OCI-LY7 (cell line): ENCODE results near the gene FRMD7.

ENCODE experiments used
- CTCF ChIP-seq: fragments of 200-600 bp; sonication (generic); conservative IDR thresholded peaks from 2 replicates; pipeline ENCODE4 v1.5.1; 2014; ENCODE audit warnings: mild to moderate bottlenecking, antibody characterized with exemption, low read length, moderate library complexity, mixed read lengths
- EZH2phosphoT487 ChIP-seq: fragments of 200-600 bp; sonication (generic); IDR thresholded peaks from 2 replicates; pipeline ENCODE4 v1.6.1; 2018; ENCODE audit warnings: low read depth, borderline replicate concordance, mild to moderate bottlenecking, mixed run types, antibody characterized with exemption, low read length, moderate library complexity, mixed read lengths

DNA sequence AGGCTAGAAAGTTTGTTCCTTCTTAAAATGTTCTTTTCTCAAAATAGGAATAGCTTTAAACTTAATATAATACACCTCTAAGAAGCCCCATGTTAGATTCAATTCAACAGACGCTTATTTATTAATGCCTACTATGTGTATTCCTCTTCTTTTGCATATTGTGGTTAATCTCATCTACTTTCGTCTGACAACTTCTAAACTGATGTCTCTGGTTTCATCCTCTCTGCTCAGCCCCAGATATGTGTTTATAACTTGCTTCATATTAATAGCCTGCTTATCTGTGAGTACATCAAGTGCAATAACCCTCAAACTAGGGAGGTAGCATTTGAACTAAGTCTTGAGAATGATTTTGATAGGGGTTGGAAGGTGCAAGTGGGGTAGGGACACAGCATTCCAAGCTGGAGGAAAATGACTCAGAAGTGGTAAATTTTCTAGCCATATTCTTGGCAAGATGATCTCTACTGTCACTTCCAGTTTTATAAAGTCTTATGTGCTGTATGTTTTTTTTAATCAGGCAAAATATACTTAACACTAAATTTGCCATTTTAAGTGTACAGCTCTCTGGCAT, 67.8 kb downstream of the FRMD7 start:
- TF ChIP-seq CTCF (no peak), EZH2phosphoT487 (no peak)
